GM18951 (cell line): ENCODE data around the gene CPA5.

Experiments used
- POLR2A ChIP-seq: IDR thresholded peaks from 4 replicates; pipeline ENCODE4 v1.6.1; 2011; ENCODE audit warnings: mild to moderate bottlenecking; ENCODE audit not compliant: insufficient read length, insufficient read depth; ENCODE audit errors: extremely low read depth
- in situ Hi-C: fragments of 300-500 bp; cut with MboI; formaldehyde crosslinking; loops from one replicate; pipeline ENCODE4 v1.12.0; 2022; ENCODE audit warnings: low sequenced_read_pairs, mixed read lengths, inconsistent platforms; ENCODE audit not compliant: unreplicated experiment

Gene CPA5

GRCh38 chr7:130345136-130345535 lies 520 bp downstream of the CPA5 start:
- no peak for TF ChIP-seq POLR2A
- in situ Hi-C loops = no loop called here

- in situ Hi-C loops = no loop called here
- no peak for TF ChIP-seq POLR2A
Measured at GRCh38 chr7:130345725-130346124, 1.1 kb downstream of the CPA5 start.

DNA sequence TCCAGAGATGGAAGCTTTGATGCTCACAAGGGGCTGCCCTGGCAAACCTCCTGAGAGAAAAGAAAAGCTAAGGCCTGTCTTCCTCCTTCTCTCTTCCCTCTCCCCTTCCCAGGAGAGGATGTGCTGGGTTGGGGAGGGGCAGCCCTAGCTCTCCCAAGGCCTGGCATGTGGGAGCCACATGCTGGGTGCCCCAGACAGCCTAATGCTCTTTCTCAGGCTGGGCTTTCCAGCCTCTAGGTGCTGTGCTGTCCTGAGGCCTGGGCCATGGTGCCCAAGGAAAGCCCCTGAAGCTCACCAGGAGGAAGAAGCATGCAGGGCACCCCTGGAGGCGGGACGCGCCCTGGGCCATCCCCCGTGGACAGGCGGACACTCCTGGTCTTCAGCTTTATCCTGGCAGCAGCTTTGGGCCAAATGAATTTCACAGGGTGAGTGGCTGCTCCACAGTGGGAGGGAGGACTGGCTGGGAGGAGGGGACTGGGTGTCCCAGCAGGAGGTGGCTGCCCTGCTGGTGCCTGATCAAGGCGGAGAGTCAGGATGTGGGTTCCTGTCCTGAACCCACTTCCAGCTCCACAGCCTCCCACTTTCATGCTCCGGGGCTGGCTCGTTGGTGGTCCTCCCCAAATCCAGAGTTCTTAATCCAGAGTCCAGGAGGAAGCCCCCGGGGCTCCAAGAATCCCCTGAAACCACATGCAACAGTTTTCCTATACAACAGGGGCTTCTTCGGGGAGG lies 1.7 kb downstream of the CPA5 start:
- no peak for TF ChIP-seq POLR2A
- in situ Hi-C loops = no loop called here

GRCh38 chr7:130346941-130347340 lies 2.3 kb downstream of the CPA5 start:
- TF ChIP-seq POLR2A = no peak

GRCh38 chr7:130349911-130350782 lies 5.5 kb downstream of the CPA5 start:
- in situ Hi-C loops = no loop called here
- no peak for TF ChIP-seq POLR2A

More at GRCh38 chr7:130346941-130347340, 2.3 kb downstream of the CPA5 start:
- in situ Hi-C loops = no loop called here

GRCh38 chr7:130350945-130351790 lies 6.6 kb downstream of the CPA5 start:
- in situ Hi-C loops = no loop called here
- TF ChIP-seq POLR2A = no peak

- no peak for TF ChIP-seq POLR2A
- in situ Hi-C loops = no loop called here
Measured at GRCh38 chr7:130351791-130352090, 7.1 kb downstream of the CPA5 start.

DNA sequence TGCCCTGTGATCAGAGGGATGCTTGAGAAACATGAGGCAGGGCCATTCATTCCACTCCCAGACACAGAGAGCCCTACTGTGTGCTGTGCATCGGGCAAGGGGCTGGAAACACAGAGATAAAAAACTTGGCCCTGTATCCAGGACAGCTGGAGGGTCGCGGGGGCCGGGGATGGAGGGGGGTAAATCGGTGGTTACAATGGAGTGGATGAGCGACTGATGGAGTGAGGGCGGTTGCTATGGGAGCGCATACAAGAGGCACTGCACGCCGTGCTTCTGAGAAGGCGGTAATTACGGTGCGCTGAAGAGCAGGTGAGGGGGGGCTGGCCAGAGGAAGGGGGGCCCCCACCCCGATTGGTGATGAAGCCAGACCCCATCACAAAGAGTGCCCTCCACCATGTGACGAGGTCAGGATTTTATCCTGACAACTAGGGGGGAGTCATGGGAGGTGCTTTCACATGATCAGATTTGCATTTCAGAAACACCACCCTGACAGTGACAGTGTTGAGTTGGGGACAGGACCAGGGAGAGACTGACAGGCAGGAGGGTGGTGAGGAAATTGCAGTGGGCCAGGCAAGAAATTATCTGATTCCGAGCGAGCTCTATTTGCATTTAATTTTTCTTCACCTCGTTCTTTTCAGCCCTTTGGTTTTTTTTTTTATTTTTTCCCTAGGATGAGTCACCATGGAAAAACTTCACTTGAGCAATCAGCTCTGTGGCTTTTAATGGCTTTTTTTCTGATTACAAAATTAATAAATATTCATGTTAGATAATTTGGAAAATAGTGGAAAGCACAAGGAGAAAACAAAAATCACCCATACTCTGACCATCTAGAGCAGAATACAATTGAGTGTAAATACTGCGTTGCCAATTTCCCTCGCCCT lies 7.8 kb downstream of the CPA5 start:
- in situ Hi-C loops = no loop called here
- no peak for TF ChIP-seq POLR2A

- TF ChIP-seq POLR2A = no peak
- in situ Hi-C loops = no loop called here
Measured at GRCh38 chr7:130353196-130353595, 8.6 kb downstream of the CPA5 start.

- in situ Hi-C loops = no loop called here
- TF ChIP-seq POLR2A = no peak
Measured at GRCh38 chr7:130356121-130356875, 11.7 kb downstream of the CPA5 start.

GRCh38 chr7:130356876-130357611 lies 12.4 kb downstream of the CPA5 start:
- TF ChIP-seq POLR2A = no peak
- in situ Hi-C loops = no loop called here

- TF ChIP-seq POLR2A = no peak
- in situ Hi-C loops = no loop called here
Measured at GRCh38 chr7:130358471-130358870, 13.9 kb downstream of the CPA5 start.
